Measurements from ENCODE around the gene IP6K1.
"Not testable (repeated sequence)": the region's sequence is repeated elsewhere in the genome, so short reads cannot be mapped to it uniquely, and the experiment has no call there.

Gene IP6K1

DNA sequence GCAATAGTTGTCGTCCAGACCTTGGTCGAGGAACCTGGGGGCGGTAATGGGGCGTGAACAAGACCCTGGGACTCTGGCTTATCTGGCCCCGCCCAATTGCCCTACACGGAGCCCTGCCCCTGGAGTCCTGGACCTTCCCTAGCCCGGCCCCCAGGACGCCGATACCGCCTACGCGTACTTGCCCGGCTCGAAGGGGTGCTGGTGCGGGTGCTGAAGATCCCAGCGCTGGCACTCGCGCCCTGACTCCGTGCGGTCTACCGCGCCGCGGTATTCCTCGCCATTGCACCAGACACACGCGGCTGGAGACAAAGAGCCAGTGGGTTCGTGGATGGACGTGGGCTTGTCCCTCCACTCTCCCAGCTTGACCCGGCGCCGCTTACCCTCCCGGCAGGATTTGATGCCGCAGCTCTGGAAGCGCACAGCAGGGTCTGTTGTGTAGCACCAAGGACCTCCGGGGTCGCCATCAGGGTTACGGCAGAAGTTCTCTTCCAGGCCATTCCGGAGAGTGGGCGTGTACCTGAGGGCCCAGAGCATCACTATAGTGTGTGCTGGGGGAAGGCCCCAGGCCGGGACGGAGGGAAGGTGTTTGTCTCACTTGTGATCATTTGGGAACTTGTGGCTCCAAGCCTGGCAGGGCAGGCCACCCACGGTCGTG is 99.4 kb downstream of the IP6K1 start:
- DNase-seq: peak; percentile 49

DNA sequence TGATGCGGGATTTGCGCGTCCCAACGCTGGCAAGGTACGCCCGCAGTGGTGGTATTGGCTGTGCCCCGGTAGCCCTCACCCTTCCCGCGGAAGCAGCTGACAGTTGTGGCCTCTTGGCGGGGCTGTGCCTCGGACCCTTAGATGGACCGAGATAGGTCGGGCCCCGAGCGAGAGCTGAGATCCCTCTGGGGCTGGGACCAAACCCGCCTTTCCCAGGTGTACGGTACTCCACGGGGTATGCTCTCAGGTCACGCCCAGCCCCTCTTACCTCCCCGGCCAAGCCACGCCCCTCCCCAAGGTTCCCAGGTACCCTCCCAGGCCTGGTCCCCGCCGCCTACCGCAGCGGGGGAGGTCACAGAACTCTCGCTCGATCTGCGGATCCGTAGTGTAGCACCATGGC is 100.0 kb downstream of the IP6K1 start:
- DNase-seq: not testable (repeated sequence)

GRCh38 chr3:49685846-49686245 is 100.5 kb downstream of the IP6K1 start:
- not testable (repeated sequence) for DNase-seq

DNA sequence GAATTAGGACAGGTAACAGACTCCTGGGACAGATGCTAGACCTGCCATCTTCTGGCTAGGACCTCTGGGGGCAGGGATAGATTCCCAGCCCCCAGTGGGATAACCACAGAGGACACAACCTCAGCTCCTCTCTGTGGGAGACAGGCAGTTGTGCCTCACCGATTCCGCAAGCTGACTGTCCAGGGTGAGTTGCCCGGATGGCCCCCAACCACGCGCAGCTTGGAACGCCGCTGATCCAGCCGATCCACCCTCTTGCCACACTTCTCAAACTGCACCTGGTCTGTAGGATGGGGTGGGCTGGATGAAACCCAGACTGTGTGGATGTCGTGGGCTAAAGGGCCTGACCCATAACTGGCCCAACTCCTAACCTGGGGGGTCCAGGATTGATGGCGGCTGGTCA is 101.2 kb downstream of the IP6K1 start:
- not testable (repeated sequence) for DNase-seq

DNA sequence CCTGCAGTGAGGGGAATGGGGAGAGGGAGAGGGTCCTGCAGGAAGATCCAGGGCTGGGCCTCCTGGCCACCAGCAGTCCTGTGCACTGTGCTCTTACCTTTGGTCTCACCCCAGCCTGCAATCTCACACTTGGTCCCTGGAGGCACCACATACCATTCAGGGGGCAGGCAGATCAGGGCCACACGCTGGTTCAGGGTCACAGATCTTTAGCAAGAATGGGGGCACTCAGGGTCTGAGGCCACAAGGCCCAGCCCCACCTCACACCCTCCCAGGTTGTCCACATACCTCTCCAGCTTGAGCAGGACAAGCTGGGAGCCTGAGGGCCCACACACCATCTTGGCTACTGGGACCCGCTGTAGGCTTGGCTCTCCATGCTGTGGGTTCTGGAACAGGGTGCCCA is 101.9 kb downstream of the IP6K1 start:
- DNase-seq: not testable (repeated sequence)

GRCh38 chr3:49683162-49683561 is 103.2 kb downstream of the IP6K1 start:
- no peak for DNase-seq

- DNase-seq: no peak
These were observed 104.8 kb downstream of the IP6K1 start for GRCh38 chr3:49681543-49681942.

GRCh38 chr3:49681232-49681522 is 105.2 kb downstream of the IP6K1 start:
- no peak for DNase-seq

DNA sequence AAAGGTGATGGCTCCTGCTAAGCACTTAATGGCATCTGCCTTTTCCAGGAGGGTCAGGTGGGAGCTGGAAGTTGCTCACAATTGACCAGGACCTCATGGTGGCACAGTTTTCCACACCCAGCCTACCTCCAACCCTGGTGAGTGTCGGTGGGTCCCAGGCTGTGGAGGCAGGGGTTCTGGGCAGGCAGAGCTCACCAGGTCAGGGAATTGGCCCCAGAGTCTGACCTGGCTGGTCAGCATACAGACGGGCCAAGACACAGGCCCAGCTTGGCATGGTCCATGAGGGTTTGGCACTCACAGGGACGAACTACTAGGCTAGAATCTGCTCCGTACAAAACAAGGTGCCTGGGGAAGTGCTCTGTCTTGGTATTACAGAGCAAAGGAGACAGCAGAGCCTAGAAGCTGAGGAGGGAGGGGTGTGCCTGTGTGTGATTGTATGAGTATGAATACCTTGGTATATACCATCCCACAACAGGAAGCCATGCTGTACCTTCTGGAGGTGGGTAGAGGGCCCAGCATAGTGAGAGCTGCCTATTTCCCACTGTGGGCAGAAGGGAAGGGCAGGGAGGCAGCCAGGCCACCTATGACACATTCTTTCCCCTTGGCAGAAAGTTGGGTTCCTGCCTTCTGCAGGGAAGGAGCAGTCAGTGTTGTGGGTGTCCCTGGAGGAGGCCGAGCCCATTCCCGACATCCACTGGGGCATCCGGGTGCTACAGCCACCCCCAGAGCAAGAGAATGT is 105.7 kb downstream of the IP6K1 start:
- DNase-seq: no peak

GRCh38 chr3:49675912-49676311 is 110.4 kb downstream of the IP6K1 start:
- no peak for DNase-seq

DNA sequence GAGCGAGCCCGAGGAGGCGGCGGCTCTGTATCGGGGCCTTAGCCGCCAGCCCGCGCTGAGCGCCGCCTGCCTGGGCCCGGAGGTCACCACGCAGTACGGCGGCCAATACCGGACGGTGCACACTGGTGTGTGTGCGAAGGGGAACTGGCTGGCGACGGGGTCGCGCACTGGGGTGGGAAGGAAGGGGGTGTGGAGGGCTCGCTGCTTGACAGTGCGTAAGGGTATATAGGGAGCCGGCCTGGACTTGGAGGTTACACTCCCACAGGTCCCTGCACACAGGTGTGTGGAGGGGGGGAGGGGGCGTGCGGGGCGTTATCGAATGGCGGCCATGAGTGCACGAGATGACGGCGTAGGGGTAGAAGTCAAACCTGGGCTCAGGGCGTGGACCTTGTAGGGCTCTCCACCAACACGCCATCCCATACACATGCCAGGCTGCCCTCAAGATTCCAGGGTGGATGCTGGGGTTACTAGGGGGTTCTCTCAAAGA is 111.8 kb downstream of the IP6K1 start:
- DNase-seq: no peak
